ENCODE results near the gene CCDC141.

CCDC141 gene

DNA sequence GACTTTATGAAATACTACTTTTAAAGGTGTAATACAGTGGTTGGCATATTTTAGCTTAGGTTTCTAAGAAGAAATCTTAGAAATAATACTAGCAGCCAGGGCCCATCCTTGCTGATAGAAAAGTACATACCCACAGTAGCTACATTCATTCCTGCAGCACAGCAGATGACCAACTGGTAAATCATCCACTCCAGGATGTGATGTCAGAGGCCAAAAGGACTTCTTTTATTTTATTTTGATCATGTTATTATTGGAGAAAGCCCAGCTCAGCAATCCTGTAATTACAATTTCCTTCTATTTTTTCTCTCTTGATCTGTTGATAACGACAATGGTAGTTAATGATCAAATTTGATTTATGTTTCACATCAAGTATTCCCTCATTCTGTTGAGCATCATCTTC, 224.8 kb downstream of the CCDC141 start:
- DNase-seq, result no peak

DNA sequence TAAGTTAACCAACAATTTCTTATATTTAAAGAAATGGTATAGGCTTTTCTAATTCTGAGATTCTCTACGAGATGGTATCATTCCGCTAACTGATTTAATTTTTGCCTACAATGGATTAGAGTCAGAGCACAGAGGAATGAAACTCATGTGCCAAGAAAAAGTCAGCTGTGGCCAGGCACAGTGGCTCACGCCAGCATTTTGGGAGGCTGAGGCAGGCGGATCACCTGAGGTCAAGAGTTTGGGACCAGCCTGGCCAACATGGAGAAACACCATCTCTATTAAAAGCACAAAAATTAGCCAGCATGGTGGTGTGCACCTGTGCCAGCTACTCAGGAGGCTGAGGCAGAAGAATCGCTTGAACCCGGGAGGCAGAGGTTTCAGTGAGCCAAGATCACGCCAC, 225.8 kb downstream of the CCDC141 start:
- no peak for DNase-seq

DNA sequence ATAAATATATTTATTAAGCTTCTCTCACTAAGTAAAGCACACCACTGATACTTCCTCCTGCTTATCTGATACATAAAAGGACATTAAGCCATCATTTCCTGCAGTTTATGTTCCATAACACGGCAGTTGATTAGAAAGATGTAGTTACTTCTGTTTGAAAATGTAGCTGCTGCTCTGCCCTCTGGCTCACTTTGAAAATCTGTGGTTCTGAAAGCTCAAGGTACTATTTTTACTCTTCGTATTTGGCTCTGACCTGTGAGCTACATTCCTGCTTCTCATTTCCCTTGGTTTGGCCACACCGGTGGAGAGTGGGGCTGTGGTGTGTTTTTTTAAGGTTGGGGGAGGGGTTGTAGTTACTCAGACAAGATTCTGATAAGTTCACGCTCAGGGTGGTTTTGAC, 229.9 kb downstream of the CCDC141 start:
- no peak for DNase-seq

DNA sequence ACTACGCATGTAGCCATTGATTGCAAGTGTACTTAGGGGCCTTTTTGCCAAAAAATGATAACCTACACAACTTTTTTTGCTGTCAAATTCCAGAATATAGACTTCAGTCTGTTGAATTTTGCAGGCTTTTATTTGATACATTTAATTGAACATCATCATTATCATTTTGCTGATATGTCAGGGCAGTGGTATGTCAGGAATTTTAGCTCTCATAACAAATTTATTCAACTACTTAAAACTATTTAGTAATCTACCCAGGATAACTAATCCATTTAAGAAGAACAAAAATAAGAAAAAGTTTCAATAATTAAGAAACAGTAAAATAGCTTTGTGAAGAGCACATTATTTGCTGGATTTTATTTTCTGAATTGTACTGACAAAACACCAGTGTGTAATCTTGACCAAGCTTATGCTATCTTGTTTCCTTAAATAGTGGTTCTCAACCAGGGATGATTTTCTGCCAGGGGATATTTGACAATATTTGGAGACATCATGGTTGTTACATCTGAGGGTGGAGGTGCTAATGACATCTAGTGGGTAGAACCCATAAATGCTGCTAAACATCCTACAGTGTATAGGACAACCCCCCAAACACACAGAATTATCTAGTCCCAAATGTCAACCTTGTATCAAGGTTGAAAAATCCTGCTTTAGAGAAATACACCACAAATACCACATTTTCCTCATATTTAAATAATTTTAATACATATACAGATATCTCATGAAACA, 230.6 kb downstream of the CCDC141 start:
- no peak for DNase-seq

DNA sequence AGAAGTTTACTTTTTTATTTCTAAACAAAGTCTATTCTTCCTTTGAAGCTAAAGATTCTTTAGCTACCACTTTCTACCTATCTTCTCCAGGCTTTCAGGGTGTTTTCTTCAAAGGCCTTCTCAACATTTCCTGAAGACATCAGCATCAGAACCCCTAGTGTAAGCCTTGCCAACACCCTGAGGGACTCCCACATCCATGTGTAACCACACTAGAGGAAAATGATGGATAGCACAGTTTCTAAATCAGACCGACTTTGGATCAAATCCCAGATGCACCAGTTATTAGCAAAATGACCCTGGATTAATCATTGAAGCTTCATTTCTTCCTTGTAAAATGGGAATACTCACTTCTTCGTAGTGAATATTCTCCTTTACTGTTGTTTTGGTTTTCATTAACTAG, 238.0 kb downstream of the CCDC141 start:
- DNase-seq, result no peak

DNA sequence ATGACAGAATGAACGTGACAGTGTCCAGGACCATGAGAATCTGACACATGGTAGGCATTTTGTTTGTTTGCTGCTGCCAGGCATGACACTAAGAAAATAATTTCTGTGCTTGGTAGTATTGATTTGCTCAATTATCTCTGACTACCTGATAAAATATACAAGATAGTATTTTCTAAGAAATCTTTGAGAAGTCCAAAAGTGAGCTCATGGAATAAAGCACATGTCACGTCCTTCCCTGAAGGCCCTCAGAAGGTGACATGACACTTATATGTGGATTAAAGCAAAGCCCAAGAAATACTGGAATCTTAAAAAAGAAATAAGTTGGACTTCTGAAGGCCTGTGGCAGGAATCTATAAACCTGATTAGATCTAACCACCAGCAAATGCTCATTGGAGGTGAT, 238.9 kb downstream of the CCDC141 start:
- DNase-seq, result no peak

DNA sequence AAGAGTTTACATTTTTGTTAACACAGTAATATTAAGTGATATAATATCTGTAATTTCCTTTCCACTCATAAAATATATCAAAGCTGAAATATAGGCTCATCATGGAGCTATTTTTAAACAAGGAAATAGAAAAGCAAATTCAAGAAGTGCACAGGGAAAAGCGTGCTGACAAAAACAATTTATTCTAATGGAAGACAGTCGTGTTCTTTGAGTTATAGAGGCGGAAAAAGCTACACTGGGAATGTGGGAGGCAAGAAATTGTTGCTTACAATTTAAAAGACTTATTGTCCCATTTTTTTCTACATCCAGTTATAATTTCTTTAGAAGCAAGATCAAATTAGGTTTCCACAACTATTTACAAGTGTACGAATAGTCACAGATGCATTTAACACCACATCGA, 239.5 kb downstream of the CCDC141 start:
- DNase-seq, result no peak

DNA sequence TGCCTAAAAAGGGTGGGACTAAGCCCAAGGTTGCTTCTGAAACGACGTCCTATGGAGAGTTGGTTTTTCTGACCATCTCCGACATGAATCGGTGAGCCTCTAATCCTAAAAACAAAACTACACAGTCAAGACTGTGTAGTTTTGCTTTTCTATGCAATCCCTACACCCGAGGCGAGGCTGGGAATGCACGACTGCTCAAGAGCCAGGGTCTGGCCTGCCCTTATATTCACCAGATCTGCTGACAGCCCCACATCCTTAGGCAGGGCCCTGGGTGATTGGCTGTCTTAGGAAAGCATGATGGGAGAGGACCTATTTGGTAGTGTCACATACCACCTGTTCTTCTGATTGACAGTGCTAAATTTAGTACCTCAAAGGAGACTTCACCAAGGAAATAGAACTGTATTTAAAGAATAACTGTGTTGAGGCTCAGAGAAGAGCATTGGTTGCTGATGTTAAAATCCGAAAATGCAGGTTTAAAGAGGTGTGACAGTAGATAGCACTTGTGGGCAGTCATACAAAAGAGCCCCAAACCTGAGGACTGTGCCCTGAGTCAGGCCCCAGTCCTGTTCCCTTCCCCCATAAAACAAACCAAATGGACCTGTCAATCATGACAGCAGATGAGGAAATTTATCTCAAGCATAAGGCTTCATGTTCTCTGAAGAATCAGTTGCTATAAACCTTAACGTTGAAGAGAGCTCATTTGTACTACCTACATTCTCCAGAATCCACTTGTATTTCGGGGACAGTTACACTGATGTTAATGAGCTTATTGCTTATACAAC, 242.5 kb downstream of the CCDC141 start, which contains the start of gene TTN:
Gene TTN (minus strand): TSS at position 197 of the 782 bp plus-strand sequence. CDS start 2,781 bp downstream, outside the sequence.
- DNase-seq, result no peak

DNA sequence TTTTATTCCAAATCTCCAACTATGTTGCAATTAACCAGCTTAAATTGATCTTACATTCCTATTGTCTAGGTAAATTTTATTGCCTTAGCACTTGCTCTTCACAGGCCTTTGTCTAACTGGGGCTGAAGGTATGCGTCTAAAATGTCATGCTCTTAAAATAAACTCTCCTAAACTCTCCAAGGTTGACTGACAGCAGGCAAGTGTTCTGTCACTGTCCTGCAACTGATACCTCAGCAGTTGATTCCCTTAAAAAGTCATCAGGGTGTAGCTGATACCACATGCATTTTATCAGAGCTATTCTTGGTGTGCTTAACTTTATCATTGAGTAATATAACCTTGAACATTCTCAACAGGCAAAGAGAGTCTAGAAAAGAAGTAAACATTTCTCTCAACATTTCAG, 243.4 kb downstream of the CCDC141 start:
- no peak for DNase-seq

DNA sequence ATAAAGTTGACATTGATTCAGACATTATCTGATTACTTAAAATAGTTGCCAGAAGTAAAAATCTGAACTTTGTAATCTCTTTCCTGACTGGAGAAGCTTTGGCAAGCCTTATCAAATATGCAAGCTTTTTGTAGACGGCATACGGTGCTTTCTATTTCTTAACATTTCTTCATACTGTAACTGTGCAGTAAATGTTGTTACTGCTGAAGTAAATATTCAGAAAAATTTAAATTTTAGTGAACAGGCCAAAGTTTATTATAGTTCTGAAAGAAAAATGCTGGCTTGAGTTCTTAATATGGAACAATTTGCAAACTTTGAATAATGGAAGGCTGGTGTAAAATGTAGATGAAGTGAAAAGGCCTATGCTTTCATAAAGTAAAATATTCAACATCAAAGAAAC, 244.5 kb downstream of the CCDC141 start:
- DNase-seq, result no peak

DNA sequence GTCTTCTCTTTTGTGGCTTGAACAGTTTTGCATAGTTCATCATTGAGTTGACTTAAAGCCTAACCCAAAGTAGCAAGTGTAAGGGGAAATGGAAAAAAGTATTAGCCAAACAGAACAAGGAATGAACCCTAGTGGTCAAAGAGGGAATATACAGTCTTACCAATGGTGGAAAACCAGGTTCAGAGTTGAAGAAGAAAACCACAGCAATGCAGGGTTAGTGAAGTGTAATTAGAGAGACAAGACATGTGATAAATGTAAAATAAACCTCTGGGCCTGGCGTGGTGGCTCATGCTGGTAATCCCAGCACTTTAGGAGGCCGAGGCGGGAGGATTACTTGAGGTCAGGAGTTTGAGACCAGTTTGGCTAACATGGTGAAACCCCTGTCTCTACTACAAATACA, 245.1 kb downstream of the CCDC141 start:
- DNase-seq, result no peak

DNA sequence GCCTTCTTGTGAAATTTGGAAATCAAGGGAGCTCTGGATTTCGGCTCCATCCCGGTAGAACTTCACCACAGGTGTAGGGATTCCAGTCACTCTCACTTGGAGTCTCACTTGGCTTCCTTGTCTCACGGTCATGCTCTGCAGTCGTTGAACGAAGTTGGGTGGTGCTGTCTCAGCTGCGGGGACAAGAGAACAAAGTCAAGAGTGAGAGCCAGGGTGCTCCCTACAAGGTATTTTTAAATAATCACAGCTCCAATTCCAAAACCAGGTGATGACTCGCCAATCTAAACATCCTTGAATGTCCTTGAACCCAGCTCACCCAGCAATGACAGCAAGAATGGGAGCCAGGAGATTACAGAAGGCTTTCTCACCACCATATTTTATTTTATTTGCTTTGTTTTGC, 249.4 kb downstream of the CCDC141 start:
- DNase-seq, result no peak

DNA sequence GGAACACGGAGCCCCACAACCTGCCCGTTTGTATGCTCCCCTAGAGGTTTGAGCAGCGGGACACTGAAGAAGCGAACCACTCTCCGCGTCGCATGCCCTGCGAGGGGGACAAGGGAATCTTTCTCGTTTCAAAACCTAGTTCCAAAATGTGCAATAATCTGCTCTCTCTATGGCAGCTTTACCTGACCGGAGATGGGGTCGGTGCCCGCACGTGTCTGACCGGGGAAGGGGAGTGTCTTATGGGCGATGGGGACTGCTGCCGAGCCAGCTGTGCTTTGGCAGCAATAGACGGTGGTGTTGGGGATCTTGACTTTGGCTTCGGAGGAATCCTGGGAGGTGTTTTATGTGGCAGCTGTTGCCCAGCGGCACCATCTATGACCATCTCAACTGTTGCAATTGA, 250.6 kb downstream of the CCDC141 start:
- no peak for DNase-seq

DNA sequence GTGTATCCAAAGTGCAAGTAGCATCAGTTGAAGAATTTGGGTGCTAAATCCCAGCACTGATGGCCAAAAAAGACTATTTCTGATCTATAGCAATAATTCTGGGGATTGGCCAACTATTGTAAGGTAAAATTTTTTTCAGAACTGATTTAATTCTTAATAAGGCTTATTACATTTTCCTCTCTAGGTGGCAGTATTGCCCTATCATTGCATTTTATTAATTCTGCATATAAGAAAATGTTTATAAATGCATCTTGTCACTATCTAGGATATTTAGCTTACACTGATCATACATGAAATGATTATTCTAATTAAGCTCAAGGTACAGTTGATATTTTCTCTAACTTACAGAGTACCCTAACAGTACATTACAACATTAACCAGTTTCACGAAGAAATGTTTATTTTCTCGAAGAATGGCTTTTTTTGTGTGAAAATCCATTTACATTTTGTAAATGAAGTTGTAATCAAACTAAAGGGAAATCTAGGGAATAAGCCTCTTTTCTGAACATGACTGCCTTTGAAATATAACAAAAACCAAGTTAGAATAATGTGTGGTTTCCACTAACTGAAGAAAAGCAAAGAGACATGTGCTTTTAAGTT, 253.8 kb downstream of the CCDC141 start:
- no peak for DNase-seq

DNA sequence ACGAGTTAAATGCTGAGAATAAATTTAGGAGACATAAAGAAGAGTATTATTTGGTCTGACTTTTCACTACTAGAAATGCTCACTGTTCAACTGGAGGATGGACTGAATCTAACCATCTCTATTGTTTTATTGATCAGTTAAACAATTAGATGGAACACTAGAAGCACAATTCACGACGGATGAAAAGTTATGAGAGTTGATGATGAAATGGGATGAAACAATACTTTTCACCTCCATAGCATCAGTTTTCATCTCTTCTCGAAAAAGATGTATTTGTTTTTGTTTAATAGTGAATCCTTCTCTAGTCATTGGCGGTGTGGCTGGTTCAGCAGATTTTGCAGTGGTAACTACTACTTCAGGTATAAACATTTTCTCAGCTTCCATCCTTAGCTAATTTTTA, 262.0 kb downstream of the CCDC141 start:
- DNase-seq, result no peak

DNA sequence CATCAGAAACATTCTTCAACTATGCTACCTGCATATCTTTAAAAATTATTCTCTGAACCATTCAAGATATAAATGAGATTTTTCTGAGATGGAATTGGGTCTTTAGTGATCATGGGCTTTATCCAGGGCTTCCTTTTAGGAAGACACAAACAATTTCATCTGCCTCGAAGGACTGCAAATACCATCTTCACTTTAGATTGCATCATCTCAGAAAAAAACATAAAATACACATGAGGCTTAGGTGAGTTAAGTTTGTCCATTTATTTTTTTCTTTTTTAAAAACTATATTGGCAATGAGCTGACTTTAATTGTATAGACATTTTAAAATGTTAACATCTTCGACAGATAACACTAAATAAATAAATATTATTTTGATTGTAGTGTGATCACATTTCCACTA, 262.8 kb downstream of the CCDC141 start:
- DNase-seq, result no peak

DNA sequence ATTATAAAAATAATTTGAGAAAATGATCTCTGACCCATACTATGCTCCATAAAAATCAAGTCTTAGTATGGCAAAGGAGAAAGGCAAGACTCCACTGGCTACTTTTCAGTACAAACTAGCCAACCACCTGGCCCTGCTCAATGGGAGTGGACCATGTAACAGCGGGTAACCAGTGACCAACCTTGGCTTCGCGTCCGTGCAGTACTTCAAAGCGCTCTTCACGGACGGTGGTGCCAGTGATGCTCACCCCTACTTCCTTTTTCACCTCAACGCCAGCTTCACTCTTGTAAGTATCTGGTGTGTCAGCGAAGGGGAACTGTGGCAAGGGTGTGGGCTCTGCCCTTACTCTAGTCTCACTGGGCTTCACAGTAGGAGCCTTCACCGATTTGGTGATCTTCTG, 266.0 kb downstream of the CCDC141 start:
- no peak for DNase-seq

DNA sequence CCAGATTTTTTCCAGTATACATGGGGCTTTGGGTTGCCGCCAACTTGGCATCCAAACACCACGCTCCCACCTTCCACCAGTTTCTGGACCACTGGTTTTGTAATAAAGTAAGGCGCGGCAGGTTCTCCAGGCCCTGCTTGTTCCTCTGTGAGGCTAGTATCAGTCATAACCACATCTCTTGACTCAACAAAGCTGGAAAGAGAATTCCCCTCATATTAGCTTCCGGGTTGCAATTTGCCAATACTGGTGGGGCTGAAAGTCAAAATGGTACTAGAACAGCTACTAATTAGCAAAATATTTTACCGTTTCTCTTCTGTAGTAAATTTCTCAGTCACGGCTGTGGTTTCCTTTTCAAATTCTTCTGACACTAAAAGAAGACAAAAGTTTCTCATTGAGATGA, 267.7 kb downstream of the CCDC141 start:
- no peak for DNase-seq

All from NCI-H1092 (cell line).